Activated naive CD4-positive, alpha-beta T cell treated with anti-CD3 and anti-CD28 coated beads for 36 hours (primary cell): ENCODE measurements around the gene ZNHIT2. TPM values are rescaled to one million over a fixed set of nuclear protein-coding genes. Genes with fewer than 3 reads are reported as not detected.

Source experiments
- CTCF ChIA-PET: fragments of 350-600 bp; sonication (Branson Sonifier 250); formaldehyde crosslinking; loops from one replicate; lab custom pipeline; 2021; ENCODE audit warnings: antibody characterized with exemption; lab: Charles Lee
- DNase-seq: peaks from one replicate; pipeline ENCODE4 v3.0.0-alpha.2; 2020
- H3K27ac Mint-ChIP-seq: one replicate; pipeline ENCODE4 v1.8.0; 2021; ENCODE audit warnings: mild to moderate bottlenecking, mixed read lengths
- H3K27me3 Mint-ChIP-seq: one replicate; pipeline ENCODE4 v1.8.0; 2021; ENCODE audit warnings: low read depth, mixed read lengths
- H3K36me3 Mint-ChIP-seq: one replicate; pipeline ENCODE4 v1.8.0; 2021; ENCODE audit warnings: low read depth, mixed read lengths
- H3K4me1 Mint-ChIP-seq: one replicate; pipeline ENCODE4 v1.8.0; 2021; ENCODE audit warnings: low read depth, mixed read lengths
- H3K4me3 Mint-ChIP-seq: one replicate; pipeline ENCODE4 v1.8.0; 2021; ENCODE audit warnings: mild to moderate bottlenecking, moderate library complexity, mixed read lengths
- H3K9me3 Mint-ChIP-seq: one replicate; pipeline ENCODE4 v1.8.0; 2021; ENCODE audit warnings: mixed read lengths
- intact Hi-C: fragments of 100-400 bp; cut with micrococcal nuclease; formaldehyde crosslinking; loops from one replicate; pipeline ENCODE4 v1.15.1; 2023
- total RNA-seq, 2 experiments: library from RNA; stranded (reverse); gene quantifications; one replicate each; pipeline ENCODE4 v1.2.3, GENCODE V29; 2021

ZNHIT2 gene
- total RNA-seq, 2 experiments from 2014 or later: 5.6 to 6.1 TPM

GRCh38 chr11:65090628-65091027 lies 26.9 kb downstream of the ZNHIT2 start:
- Mint-ChIP-seq H3K4me1 (peaks cover 4% of the 10 kb centered on the region), H3K27me3 (no peaks in the 10 kb centered on the region), H3K9me3 (no peaks in the 10 kb centered on the region), H3K36me3 (peaks cover 14% of the 10 kb centered on the region), H3K4me3 (no peak overlapping the region), H3K27ac (no peak overlapping the region)
- DNase-seq: no peak
- intact Hi-C loops: no loop called here
- CTCF ChIA-PET: interaction anchor here (1.3 kb wide), 1 partner anchor 20 kb away, joined by 3 read pairs; no protein-coding TSS in a partner anchor

GRCh38 chr11:65089621-65090020 lies 27.9 kb downstream of the ZNHIT2 start:
- Mint-ChIP-seq H3K4me3 (no peak overlapping the region), H3K9me3 (no peaks in the 10 kb centered on the region), H3K36me3 (peaks cover 15% of the 10 kb centered on the region), H3K4me1 (peaks cover 10% of the 10 kb centered on the region), H3K27ac (no peak overlapping the region), H3K27me3 (no peaks in the 10 kb centered on the region)
- CTCF ChIA-PET: interaction anchor here (0.7 kb wide), 1 partner anchor 21 kb away, joined by 3 read pairs; no protein-coding TSS in a partner anchor
- intact Hi-C loops: loop anchor here (10.0 kb wide), 1 partner anchor 845 kb away; the partner anchor contains the start of genes FKBP2 and PPP1R14B
- no peak for DNase-seq

- peaks cover 24% of the 10 kb centered on the region for H3K36me3 Mint-ChIP-seq
- intact Hi-C loops: loop anchor here (10.0 kb wide), 1 partner anchor 843 kb away; the partner anchor contains the start of genes FKBP2 and PPP1R14B
Measured at GRCh38 chr11:65087827-65088226, 29.7 kb downstream of the ZNHIT2 start.

GRCh38 chr11:65087216-65087615 lies 30.3 kb downstream of the ZNHIT2 start:
- Mint-ChIP-seq H3K27me3 (no peaks in the 10 kb centered on the region), H3K4me3 (no peak overlapping the region), H3K9me3 (no peaks in the 10 kb centered on the region), H3K36me3 (peaks cover 30% of the 10 kb centered on the region), H3K4me1 (peaks cover 18% of the 10 kb centered on the region), H3K27ac (no peak overlapping the region)
- CTCF ChIA-PET: interaction anchor here (1.3 kb wide), 1 partner anchor 23 kb away, joined by 4 read pairs; no protein-coding TSS in a partner anchor
- DNase-seq: no peak
- intact Hi-C loops: loop anchor here (10.0 kb wide), 1 partner anchor 842 kb away; the partner anchor contains the start of genes FKBP2 and PPP1R14B

More at GRCh38 chr11:65087827-65088226, 29.7 kb downstream of the ZNHIT2 start:
- no peak overlapping the region for H3K4me3 Mint-ChIP-seq
- CTCF ChIA-PET: no interaction called here
- no peak for DNase-seq
- no peak overlapping the region for H3K27ac Mint-ChIP-seq
- no peaks in the 10 kb centered on the region for H3K9me3 Mint-ChIP-seq
- H3K27me3 Mint-ChIP-seq: no peaks in the 10 kb centered on the region
- peaks cover 15% of the 10 kb centered on the region for H3K4me1 Mint-ChIP-seq

- H3K27me3 Mint-ChIP-seq: no peaks in the 10 kb centered on the region
- H3K36me3 Mint-ChIP-seq: peaks cover 34% of the 10 kb centered on the region
- CTCF ChIA-PET: interaction anchor here (1.3 kb wide), 1 partner anchor 24 kb away, joined by 4 read pairs; no protein-coding TSS in a partner anchor
- no peak overlapping the region for H3K27ac Mint-ChIP-seq
- H3K9me3 Mint-ChIP-seq: no peaks in the 10 kb centered on the region
- intact Hi-C loops: loop anchor here (10.0 kb wide), 1 partner anchor 842 kb away; the partner anchor contains the start of genes FKBP2 and PPP1R14B
- peaks cover 21% of the 10 kb centered on the region for H3K4me1 Mint-ChIP-seq
- no peak overlapping the region for H3K4me3 Mint-ChIP-seq
- no peak for DNase-seq
Measured at GRCh38 chr11:65086809-65087208, 30.7 kb downstream of the ZNHIT2 start.

GRCh38 chr11:65085446-65085845 lies 32.1 kb downstream of the ZNHIT2 start:
- Mint-ChIP-seq H3K36me3 (peaks cover 47% of the 10 kb centered on the region), H3K4me1 (peaks cover 30% of the 10 kb centered on the region), H3K9me3 (no peaks in the 10 kb centered on the region), H3K27me3 (no peaks in the 10 kb centered on the region), H3K4me3 (peak overlapping the region; percentile 92), H3K27ac (peak overlapping the region; percentile 97)
- CTCF ChIA-PET: no interaction called here
- intact Hi-C loops: loop anchor here (10.0 kb wide), 1 partner anchor 841 kb away; the partner anchor contains the start of genes FKBP2 and PPP1R14B
- DNase-seq: no peak

- Mint-ChIP-seq H3K9me3 (no peaks in the 10 kb centered on the region), H3K4me3 (peak overlapping the region; percentile 92), H3K27ac (peak overlapping the region; percentile 97), H3K4me1 (peaks cover 33% of the 10 kb centered on the region), H3K27me3 (no peaks in the 10 kb centered on the region), H3K36me3 (peaks cover 51% of the 10 kb centered on the region)
- intact Hi-C loops: loop anchor here (1.0 to 10.0 kb wide), 8 partner anchors 12 to 840 kb away; partner anchors contain the start of genes ATG2A, FAU, FKBP2 and MRPL49
- CTCF ChIA-PET: no interaction called here
- DNase-seq: no peak
Measured at GRCh38 chr11:65084598-65085375, 32.7 kb downstream of the ZNHIT2 start.

- peaks cover 39% of the 10 kb centered on the region for H3K4me1 Mint-ChIP-seq
- peak; percentile 97 for DNase-seq
- no peaks in the 10 kb centered on the region for H3K27me3 Mint-ChIP-seq
- peak within 1 kb of the TSS; percentile 97 for H3K27ac Mint-ChIP-seq
- intact Hi-C loops: loop anchor here (1.0 to 10.0 kb wide), 8 partner anchors 12 to 839 kb away; partner anchors contain the start of genes ATG2A, FAU, FKBP2 and MRPL49
- CTCF ChIA-PET: interaction anchor here (1.5 to 1.6 kb wide), 2 partner anchors 26 to 33 kb away, joined by 4 read pairs; partner anchors contain the start of gene ZNHIT2
- H3K36me3 Mint-ChIP-seq: peaks cover 54% of the 10 kb centered on the region
- H3K4me3 Mint-ChIP-seq: peak within 1 kb of the TSS; percentile 92
- H3K9me3 Mint-ChIP-seq: no peaks in the 10 kb centered on the region
Measured at GRCh38 chr11:65083834-65084597, 33.5 kb downstream of the ZNHIT2 start, which contains the start of the genes CDCA5 and ZFPL1. Gene CDCA5, minus strand, starts transcription at chr11:65084040. Its CDS starts 62 bp downstream, at chr11:65083978. Gene ZFPL1, plus strand, starts transcription at chr11:65084222. Its CDS starts 477 bp downstream, at chr11:65084699.

- no peaks in the 10 kb centered on the region for H3K9me3 Mint-ChIP-seq
- peak overlapping the region; percentile 92 for H3K4me3 Mint-ChIP-seq
- H3K36me3 Mint-ChIP-seq: peaks cover 55% of the 10 kb centered on the region
- peak overlapping the region; percentile 97 for H3K27ac Mint-ChIP-seq
- H3K27me3 Mint-ChIP-seq: no peaks in the 10 kb centered on the region
- CTCF ChIA-PET: interaction anchor here (0.7 to 1.8 kb wide), 7 partner anchors 14 to 161 kb away, joined by 3 to 12 read pairs (median 4); partner anchors contain the start of genes ARL2 and ZNHIT2
- H3K4me1 Mint-ChIP-seq: peaks cover 46% of the 10 kb centered on the region
- intact Hi-C loops: loop anchor here (5.0 to 10.0 kb wide), 2 partner anchors 166 to 838 kb away; partner anchors contain the start of genes ATG2A, FKBP2 and PPP1R14B
- peak; percentile 20 for DNase-seq
Measured at GRCh38 chr11:65083134-65083833, 34.2 kb downstream of the ZNHIT2 start.

GRCh38 chr11:65078786-65079342 lies 38.6 kb downstream of the ZNHIT2 start:
- H3K4me1 Mint-ChIP-seq: peaks cover 43% of the 10 kb centered on the region
- no peak overlapping the region for H3K27ac Mint-ChIP-seq
- DNase-seq: no peak
- no peaks in the 10 kb centered on the region for H3K27me3 Mint-ChIP-seq
- H3K9me3 Mint-ChIP-seq: no peaks in the 10 kb centered on the region
- H3K36me3 Mint-ChIP-seq: peaks cover 74% of the 10 kb centered on the region
- H3K4me3 Mint-ChIP-seq: no peak overlapping the region
- CTCF ChIA-PET: interaction anchor here (1.1 to 1.4 kb wide), 2 partner anchors 38 to 66 kb away, joined by 3 read pairs; partner anchors contain the start of gene SAC3D1
- intact Hi-C loops: loop anchor here (1.0 kb wide), 1 partner anchor 66 kb away; no protein-coding TSS in a partner anchor
